ENCODE results near the gene RBM42.

GRCh38 chr19:35609851-35610353 lies 18.9 kb upstream of the RBM42 start:
- TF ChIP-seq CTCF (conservative IDR thresholded peaks at IDR 0.05) (no peak), EZH2 (IDR thresholded peaks at IDR 0.05; ENCODE audit: low read depth) (no peak)
